ENCODE data around the gene NEIL1. TPM values are rescaled to one million over a fixed set of nuclear protein-coding genes. Genes with fewer than 3 reads are reported as not detected.
"Not testable (repeated sequence)": the region's sequence is repeated elsewhere in the genome, so short reads cannot be mapped to it uniquely, and the experiment has no call there.

The NEIL1 gene
- total RNA-seq, 3 donors from 2014 or later = 38.0 to 67.9 (median 41.4) TPM

DNA sequence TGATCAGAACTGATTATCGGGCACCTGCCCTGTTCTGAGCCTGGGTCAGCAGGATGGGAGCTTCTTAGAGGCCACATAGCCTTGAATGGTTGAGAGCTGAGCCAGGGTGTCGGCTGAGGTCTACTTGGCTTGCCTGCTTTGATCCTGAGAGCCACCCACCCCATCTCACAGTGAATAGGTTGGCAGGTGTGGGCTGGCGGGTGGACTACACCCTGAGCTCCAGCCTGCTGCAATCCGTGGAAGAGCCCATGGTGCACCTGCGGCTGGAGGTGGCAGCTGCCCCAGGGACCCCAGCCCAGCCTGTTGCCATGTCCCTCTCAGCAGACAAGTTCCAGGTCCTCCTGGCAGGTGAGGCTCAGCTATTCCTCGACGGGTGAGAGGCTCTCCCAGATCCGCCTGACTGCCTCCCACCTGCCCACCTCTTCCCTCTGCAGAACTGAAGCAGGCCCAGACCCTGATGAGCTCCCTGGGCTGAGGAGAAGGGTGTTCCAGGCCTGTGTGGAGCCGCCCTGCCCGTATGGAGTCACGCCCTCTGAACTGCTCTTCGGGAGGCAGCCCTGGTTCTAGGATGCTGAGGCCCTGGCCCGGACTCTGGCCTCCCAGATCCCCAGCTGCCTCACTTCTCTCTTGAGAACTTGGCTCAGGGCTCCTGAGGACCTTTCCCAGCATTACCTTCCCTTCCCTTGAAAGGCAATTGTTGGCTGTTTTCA is 7.2 kb upstream of the NEIL1 start:
- Histone ChIP-seq H3K4me1 (ENCODE audit: low read depth) (peaks cover 12% of the 10 kb centered on the region), H3K36me3 (ENCODE audit: low read depth) (no peaks in the 10 kb centered on the region), H3K9me3 (no peaks in the 10 kb centered on the region), H3K4me3 (no peak overlapping the region)
- ATAC-seq = no peak
- no peak for DNase-seq
- TF ChIP-seq, protein P1, sequence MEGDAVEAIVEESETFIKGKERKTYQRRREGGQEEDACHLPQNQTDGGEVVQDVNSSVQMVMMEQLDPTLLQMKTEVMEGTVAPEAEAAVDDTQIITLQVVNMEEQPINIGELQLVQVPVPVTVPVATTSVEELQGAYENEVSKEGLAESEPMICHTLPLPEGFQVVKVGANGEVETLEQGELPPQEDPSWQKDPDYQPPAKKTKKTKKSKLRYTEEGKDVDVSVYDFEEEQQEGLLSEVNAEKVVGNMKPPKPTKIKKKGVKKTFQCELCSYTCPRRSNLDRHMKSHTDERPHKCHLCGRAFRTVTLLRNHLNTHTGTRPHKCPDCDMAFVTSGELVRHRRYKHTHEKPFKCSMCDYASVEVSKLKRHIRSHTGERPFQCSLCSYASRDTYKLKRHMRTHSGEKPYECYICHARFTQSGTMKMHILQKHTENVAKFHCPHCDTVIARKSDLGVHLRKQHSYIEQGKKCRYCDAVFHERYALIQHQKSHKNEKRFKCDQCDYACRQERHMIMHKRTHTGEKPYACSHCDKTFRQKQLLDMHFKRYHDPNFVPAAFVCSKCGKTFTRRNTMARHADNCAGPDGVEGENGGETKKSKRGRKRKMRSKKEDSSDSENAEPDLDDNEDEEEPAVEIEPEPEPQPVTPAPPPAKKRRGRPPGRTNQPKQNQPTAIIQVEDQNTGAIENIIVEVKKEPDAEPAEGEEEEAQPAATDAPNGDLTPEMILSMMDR (IDR thresholded peaks at IDR 0.05) = no peak
- intact Hi-C loops (cut with DNase I, micrococcal nuclease) = no loop called here

DNA sequence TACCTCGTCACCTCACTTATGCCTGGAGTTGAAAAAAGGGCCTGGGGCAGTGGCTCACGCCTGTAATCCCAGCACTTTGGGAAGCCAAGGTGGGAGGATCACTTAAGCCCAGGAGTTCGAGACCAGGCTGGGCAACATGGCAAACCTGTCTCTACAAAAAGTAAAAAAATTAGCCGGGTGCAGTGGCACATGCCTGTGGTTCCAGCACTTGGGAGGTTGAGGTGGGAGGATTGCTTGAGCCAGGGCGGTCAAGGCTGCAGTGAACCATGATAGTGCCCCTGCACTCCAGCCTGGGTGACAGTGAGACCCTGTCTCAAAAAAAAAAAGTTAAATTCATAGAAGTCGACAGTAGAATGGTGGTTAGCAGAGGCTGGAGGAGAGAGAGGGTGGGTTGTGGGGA is 4.6 kb upstream of the NEIL1 start:
- intact Hi-C loops (cut with DNase I, micrococcal nuclease) = no loop called here
- Histone ChIP-seq H3K36me3 (ENCODE audit: low read depth) (no peaks in the 10 kb centered on the region), H3K4me3 (no peak overlapping the region), H3K4me1 (ENCODE audit: low read depth) (no peaks in the 10 kb centered on the region), H3K9me3 (no peaks in the 10 kb centered on the region)
- no peak for ATAC-seq
- DNase-seq = peak in 1 of 3 donors; percentile 5
- TF ChIP-seq, protein P1 (IDR thresholded peaks at IDR 0.05) = no peak

DNA sequence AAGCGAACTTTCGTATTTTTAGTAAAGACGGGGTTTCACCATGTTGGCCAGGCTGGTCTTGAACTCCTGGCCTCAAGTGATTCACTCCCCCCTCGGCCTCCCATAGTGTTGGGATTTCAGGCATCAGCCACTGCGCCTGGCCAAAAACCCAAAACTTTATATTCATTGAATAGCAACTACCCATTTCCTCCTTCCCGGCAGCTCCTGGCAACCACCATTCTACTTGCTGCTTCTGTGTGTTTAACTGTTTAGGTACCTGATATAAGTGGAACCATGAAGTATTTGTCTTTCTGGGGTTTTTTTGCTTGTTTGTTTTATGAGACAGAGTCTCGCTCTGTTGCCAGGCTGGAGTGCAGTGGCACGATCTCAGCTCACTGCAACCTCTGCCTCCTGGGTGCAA is 2.9 kb upstream of the NEIL1 start:
- H3K36me3 ChIP-seq (ENCODE audit: low read depth); H3K4me1 ChIP-seq (ENCODE audit: low read depth); H3K4me3 ChIP-seq; intact Hi-C loops (cut with DNase I, micrococcal nuclease); ATAC-seq; H3K9me3 ChIP-seq: not testable (repeated sequence)
- DNase-seq = peak in 1 of 3 donors; percentile 18

DNA sequence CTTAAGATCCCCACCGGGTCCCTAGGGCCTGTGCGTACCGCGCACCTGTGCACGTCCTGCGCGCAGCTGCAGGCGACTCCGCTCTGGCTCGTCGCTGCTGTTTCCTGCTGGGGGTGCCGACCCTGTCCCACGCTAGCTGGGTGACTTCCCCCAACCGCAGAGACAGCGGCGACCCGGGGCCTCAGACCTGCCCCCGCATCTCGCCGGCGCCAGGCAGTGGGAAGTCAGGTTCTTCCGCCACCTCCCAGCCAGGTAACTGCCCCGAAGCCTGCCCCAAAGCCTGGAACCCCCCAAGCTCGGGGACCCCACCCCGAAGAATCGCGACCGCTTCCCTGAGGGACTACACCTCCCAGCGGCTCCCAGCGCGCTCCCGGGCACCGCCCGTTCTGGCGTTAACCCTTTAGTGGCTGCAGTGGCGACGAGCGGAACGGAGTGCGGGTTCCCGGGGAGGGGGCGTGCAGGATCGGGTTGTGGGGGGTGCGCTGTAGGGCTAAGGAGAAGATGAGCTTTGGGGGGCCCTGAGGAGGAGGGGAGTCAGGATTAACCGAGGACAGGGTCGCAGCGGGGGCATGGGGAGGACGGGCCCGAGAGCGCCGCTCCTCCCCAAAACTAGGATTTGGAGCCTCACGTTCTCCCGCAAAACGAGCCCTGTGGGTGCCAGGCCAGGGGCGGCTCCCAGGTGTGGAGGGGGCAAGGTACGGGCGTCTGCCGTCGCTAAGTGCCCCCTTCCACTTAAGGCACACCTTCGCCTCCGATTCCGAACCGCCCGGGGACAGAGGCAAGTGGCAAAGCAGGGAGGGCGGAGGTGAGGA is 589 bp downstream of the NEIL1 start:
- TF ChIP-seq, protein P1 (IDR thresholded peaks at IDR 0.05) = no peak
- ATAC-seq = peak; percentile 82
- H3K4me3 ChIP-seq = peak overlapping the region; percentile 80
- intact Hi-C loops (cut with DNase I, micrococcal nuclease) = no loop called here
- H3K4me1 ChIP-seq (ENCODE audit: low read depth) = peaks cover 7% of the 10 kb centered on the region
- DNase-seq = peak; percentile 83 to 88 (median 83)
- H3K9me3 ChIP-seq = no peaks in the 10 kb centered on the region
- H3K36me3 ChIP-seq (ENCODE audit: low read depth) = no peaks in the 10 kb centered on the region

DNA sequence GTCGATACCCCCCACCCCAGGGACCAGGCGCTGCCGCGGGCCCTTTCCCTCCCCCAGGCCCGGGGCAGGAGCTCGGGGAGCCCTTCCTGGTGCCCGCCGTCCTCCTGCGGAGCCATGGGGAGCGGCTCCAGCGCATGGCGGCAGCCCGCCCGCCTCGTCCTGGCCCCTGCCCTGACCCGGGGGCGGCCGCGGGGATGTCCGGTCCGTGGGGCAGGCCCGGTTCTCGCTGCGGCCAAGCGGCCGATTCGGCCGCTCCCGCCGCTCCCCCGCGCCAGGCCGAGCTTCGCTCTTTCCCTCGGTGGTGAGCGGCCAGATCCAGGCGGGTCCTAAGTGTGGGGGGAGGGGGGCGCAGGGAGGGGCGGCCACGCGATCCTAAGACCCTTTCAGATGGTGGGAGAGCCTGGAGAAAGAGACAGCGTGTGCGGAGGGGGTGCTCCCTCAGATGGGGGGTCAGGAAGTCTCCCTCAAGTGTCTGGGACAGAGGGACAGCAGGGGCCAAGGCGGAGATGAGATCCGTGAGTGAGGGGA is 1.3 kb downstream of the NEIL1 start:
- intact Hi-C loops (cut with DNase I, micrococcal nuclease) = no loop called here
- DNase-seq (peak in 2 of 3 donors; percentile 24 to 48), ATAC-seq (peak; percentile 45)

More for the DNA sequence above, 1.3 kb downstream of the NEIL1 start:
- H3K4me3 ChIP-seq = peak overlapping the region; percentile 80
- TF ChIP-seq, protein P1 (IDR thresholded peaks at IDR 0.05) = no peak
- no peaks in the 10 kb centered on the region for H3K9me3 ChIP-seq
- H3K36me3 ChIP-seq (ENCODE audit: low read depth) = no peaks in the 10 kb centered on the region
- peaks cover 7% of the 10 kb centered on the region for H3K4me1 ChIP-seq (ENCODE audit: low read depth)

Data from mucosa of descending colon (tissue), 3 donors.